Endothelial cell of hepatic sinusoid (primary cell): ENCODE data around the gene NKPD1.

ENCODE experiments used
- in situ Hi-C: cut with HindIII; loops from 2 replicates; pipeline ENCODE4 v1.10.0; 2017; ENCODE audit warnings: low sequenced_read_pairs

The NKPD1 gene

DNA sequence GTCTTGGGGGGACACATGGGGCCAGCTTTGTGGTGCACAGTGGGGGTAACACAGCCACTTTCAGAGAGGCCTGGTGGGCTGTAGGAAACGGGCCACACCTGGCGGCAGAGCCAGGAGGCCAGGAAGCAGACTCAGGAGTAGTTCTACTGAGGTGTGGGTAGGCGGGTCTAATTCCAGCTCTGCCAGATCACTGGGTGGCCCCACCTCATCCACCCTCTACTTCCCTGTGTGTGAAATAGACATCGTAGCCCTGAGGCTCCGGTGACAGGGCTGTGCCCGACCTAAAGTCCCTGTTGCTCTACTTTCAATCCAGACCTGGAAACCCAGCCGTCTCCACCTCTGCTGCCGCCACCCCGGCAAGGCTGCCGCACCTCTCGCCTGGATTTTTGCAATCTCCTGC, 4.0 kb downstream of the NKPD1 start:
- in situ Hi-C loops: no loop called here

DNA sequence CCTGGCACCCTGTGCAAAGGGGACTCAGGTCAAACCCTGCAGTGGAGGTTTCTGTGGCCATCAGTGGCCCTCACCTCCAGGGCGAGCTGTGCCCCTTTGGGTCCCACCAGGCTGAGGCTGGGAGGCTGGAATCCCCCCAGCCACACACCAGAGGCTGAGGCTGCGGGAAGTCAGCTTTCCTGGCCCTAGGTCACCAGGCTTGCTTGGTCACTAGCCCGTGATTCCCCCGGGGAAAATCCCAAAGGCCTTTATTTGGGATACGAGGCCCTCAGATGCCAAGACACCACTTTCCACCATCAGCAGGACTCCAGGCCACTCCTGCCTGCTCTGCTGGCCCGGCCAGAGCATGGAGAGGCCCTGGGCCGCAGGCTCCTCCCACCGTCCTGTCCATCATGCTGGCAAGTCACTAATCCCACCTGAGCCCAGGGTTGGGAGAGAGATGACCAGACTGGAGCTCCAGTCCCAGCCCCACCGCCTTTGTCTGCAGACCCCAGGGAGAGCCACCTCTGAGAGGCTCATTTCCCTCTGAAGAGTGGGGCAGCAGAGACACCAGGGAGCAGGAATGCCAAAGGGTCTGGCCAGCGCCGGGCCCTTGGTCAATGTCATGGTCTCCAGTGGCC, 4.7 kb downstream of the NKPD1 start:
- in situ Hi-C loops: no loop called here

DNA sequence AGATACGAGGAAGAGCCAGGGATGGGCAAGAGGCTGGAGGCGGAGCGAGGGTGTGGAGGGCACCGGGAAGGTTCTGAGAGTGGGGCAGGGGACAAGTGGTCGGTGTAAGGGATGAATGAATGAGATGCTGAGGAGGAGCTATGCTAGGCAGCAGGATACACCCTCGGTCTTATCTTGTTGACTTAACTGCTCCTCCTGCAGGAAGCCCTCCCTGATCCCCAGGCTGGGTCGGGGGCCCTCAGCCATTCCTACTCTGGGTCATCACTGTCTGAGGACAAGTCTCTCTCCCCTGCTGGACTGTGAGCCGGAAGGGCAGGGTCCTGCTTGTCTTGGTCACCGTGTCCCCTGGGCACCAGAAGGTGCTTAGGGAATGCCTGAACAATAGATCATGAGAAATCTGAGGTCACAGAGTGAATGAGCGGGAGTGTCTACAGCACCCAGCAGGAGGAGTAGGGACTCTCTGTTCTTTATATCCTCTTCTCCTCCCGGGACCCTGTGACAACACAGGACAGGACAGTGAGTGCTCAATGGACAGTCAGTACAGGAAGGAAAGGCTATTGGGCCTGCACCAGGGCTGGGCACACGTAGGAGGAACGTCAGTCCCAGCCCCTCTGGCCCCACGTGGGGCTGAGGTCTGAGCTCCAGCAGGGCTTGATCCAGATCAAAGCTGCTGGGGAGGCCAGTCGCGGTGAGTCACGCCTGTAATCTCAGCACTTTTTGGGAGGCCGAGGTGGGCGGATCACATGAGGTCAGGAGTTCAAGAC, 6.5 kb downstream of the NKPD1 start:
- in situ Hi-C loops: no loop called here

DNA sequence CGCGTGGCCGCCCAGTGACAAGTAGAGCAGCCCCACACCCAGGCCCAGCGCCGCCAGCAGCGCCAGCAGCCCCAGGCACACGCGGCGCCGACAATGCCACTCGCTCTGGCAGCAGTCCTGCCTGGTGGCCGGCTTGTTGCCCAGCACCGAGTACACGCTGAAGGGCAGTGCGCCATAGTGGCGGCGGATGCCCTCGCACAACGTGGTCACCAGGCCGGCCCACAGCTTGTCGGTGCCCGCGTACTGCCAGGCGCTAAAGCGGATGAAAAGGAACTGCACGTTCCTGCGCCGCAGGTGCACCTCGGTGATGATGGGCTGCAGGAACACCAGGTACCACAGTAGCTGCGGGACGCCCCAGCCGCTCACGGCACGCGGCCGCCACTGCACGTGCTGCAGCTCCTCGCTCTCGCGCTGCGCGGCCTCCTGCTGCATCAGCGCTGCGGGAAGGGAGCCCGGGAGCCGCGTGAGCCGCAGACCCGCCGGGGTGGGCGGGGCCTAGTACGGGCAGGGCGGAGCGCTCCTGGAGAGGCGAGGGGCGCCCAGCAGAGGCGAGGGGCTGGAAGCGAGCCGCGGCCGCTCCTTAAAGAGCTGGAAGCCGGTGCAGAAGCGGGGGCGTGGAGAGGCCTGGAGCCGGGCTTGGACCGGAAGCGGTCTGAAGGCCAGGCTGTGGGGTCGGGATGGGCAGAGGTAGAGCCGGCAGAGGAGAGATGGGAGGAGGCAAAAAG, 7.3 kb downstream of the NKPD1 start:
- in situ Hi-C loops: no loop called here

DNA sequence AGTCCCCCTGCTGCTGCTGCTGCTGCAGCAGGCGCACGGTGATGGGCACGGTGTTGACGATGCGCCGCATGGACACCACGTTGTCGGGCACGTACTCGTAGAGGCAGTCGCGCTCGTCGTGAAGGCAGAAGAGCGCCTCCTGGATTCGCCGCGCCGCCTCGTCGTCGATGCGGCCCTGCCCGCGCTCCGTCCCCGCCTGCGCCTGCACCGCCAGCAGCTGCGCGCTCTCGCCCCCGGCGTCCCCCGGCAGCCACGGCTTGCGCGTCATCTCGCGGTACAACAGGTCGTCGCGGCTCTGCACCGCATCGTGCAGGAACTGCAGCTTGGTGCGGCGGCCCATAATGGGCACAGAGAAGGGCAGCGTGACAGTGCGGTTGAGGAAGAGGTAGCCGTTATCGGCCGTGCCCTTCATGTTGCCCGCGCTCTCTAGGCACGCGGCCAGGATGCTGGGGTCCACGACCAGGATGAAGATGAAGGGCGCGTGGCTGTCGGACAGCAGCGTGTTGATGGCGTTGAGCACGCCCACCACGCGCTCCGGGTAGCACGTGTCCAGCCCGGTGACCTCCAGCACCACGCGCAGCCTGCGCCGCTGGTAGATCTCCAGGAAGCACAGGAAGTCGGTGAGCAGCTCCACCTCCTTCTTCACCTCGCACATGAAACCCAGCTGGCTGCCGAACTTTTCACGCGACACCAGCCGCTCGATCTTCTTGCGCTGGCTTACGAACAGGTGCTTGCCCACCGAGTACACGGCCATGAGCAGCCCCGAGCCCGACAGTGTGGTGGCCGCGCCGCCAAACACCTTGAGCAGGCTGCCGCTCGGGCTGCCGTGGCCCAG, 8.1 kb downstream of the NKPD1 start:
- in situ Hi-C loops: no loop called here

DNA sequence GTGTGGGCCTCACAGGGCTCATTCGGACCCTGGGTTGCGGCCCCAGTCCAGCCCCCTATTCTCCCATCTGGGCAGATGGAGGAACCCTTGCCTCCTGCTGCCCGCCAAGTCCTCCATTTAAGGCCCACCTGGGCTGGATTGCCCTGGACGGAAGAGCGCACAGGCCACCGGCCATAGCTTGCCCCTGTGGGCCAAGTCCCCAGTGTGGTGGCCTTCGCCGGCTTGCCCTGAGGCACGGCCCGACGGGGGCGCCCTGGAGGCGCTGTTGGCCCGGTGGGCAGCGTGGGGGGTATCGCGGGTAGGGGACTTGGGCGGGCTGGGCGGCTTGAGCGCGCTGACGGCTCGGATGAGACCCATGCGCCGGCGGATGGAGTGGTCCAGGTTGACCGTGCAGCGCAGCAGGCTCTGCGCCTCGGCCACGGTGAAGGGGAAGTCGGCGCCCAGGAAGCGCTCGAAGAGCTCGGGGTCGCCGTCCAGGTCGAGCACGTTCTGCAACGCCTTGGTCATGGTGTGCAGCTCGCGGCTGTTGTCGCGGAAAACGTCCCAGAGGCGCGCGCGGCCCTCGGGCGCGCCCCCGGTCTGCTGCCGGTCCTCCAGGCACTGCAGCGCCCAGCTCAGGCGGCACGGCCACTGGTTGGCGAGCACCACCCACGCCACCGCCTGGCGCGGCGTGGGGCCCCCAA, 8.8 kb downstream of the NKPD1 start:
- in situ Hi-C loops: no loop called here

DNA sequence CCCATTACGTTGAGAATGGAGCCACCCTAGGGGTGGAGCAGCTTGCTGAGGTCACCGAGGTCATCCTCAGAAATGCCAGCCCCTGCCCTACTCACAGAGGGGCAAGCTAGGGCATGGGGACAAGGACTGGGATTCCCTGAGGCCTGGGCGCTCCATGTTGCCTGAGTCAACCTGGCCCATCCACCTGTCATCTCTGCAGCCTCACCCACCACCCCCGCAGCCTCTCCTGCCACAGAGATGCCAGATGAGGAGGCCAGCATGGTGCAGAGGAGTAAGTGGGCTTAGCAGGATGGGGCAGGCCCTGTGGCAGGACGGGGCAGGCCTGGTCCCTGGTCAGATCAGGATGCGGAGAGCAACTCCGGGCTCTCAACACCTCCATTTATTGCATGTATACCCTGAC, 9.5 kb downstream of the NKPD1 start:
- in situ Hi-C loops: no loop called here

DNA sequence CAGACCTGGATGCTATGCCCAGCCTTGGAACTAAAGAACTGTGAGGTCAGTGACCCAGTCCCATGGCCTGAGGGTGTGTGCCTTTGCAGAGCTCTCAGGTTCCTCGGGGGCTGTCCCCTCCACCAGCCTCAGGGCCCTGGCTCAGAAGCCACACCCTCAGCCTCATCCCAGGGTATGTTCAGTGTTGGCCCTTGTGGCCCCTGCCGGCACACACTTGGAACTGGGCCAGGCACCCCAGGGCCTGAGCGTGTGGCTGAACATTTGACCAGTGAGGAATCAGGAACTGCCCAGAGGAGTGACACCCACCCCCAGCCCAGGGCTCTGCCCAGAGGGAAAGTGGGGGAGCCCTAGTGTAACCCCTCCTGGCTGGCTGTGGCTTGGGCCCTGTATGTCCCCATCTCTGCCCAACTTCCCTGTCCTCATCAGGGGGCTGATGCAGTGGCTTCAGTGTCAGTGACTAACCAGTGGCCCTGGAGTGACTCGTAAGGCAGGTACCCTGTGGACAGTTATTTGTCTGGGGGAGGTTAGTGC, 10.0 kb downstream of the NKPD1 start:
- in situ Hi-C loops: no loop called here

DNA sequence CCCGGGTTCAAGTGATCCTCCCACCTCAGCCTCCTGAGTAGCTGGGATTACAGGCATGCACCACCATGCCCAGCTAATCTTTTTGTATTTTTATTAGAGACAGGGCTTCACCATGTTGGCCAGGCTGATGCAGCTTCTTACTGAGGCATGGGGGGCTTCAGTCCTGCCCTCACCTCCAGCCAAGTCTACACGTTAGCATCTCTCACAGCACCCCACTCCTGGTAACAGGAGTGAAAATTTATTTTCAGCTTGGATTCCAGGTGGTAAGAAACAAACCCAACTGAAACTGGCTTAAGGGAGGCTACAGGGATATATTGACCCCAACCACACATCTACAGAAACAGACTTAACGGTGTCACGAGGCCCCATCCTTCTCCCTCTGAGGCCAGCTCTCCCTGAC, 10.6 kb downstream of the NKPD1 start:
- in situ Hi-C loops: no loop called here

DNA sequence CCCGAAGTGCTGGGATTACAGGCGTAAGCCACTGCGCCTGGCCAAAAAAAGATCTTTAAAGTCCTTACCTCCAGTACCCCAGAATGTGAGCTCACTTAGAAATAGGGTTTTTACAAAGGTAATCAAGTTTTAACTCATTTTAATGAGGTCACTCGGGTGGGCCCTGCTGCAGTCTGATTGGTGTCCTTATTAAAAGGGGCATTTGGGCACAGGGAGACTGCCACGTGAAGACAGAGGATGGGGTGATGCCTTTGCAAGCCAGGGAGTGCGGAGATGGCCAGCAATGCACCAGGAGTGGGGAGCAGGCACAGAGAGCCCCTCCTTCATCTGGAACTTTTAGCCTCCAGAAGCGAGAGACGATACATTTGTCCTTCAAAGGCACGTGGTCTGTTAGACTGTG, 11.7 kb downstream of the NKPD1 start:
- in situ Hi-C loops: loop anchor here (25.0 kb wide), 1 partner anchor 112 kb away; the partner anchor contains the start of gene CLASRP

DNA sequence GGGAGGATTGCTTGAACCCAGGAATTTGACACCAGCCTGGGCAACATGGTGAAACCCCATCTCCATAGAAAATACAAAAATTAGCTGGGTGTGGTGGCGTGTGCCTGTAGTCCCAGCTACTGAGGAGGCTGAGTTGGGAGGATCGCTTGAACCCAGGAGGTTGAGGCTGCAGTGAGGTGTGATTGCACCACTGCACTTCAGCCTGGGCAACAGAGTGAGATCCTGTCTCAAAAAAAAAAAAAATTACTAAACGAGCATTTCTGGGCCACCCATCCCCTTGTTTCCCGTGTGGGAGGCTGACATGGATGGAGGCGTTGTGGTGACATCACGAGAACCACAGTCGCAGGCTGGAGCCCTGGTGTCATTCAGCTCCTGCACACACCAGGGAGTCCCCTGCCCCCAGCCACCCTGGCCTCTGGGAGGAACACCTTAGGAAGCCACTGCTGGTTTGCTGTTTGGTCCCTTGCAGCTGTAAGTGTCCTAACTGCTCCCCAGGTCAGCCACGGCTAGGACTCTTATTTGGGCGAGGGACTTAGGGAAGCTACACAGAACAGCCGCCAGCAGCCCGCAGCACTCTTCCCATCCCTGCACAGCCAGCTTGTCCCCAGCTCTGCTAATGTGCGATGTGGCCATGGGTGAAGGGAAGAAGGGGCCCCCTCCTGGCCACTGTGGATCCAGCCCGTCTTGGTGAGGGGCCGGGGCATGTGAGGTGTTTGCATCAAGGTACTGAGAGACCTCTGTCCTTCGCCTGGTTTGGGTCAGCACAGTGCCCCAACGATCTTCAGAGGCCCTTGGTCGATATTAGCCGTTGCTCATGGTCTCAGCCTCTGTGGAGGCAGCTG, 12.7 kb downstream of the NKPD1 start:
- in situ Hi-C loops: loop anchor here (25.0 kb wide), 1 partner anchor 111 kb away; the partner anchor contains the start of gene CLASRP

DNA sequence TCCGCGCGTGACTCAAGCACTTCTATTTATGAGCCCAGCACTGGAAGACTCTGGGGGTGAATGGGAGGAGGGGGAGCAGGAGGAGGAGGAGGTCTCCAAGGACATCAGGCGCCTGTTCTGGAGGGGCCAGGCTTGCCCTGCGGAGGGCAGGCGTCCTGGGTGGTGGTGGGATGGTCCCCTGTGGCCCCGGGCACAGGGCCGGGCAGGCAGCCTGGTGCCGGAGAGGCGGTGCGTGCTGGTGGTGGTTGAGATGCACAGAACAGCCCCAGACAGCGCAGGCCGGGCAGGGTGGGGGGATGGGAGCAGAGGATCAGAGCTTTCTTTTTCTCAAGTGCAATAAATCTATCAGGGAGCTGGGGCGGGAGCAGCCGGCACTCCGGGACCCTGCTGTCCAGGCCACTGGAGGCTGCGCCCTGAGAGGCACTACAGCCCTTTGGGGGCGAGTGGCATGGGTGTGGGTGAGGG, 14.0 kb downstream of the NKPD1 start:
- in situ Hi-C loops: loop anchor here (25.0 kb wide), 1 partner anchor 109 kb away; the partner anchor contains the start of gene CLASRP

DNA sequence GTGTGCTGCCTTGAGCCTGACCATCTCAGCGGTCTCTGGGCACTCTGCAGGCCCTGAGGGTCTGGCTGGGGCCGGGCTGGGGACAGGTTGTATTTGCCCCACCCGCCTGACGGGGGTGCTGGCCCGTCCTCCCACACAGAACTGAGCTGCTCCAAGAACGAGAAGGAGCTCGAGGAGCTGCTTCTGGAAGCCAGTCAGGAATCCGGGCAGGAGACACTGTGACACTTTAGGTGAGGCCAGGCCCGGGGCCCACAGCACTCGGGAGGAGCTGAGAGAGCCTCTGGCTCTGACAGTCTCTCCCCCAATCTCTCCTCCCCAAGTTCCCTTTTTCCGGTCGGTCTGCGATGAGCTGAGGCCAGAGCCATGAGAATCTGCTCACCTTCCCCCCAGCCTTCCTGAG, 14.5 kb downstream of the NKPD1 start:
- in situ Hi-C loops: loop anchor here (25.0 kb wide), 1 partner anchor 109 kb away; the partner anchor contains the start of gene CLASRP

DNA sequence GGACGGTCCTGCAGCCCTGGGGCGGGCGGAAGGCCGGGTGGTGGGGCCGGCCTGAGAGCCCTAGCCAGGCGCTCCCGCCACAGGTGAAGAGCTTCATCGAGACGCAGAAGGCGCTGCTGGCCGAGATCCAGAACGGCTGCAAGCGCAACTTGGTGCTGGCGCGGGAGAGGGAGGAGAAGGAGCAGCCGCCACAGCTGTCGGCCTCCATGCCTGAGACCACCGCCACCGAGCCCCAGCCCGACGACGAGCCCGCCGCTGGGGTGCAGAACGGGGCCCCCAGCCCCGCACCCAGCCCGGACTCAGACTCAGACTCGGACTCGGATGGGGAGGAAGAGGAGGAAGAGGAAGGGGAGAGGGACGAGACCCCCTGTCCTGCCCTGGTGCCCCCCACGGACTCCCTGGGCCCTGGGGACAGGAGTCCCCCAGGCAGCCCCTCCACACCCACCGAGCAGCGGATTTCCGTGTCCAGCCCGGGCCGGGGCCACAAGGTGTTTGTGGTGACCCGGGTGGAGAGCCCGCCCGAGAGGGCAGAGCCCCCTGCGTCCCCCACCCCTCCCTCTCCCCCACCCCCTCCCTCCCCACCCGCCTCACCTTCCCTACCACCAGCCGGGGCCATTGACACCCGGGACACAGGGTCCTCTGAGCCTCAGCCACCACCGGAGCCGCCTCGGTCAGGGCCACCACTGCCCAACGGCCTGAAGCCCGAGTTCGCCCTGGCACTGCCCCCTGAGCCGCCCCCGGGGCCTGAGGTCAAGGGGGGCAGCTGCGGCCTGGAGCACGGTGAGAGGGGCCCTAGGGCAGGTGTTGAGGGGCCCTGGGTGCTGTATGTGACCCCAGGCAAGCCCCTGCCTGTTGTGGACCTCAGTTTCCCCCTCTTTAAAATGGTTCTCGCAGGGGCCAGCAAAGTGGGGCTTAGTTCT, 15.3 kb downstream of the NKPD1 start:
- in situ Hi-C loops: loop anchor here (25.0 kb wide), 1 partner anchor 108 kb away; the partner anchor contains the start of gene CLASRP

DNA sequence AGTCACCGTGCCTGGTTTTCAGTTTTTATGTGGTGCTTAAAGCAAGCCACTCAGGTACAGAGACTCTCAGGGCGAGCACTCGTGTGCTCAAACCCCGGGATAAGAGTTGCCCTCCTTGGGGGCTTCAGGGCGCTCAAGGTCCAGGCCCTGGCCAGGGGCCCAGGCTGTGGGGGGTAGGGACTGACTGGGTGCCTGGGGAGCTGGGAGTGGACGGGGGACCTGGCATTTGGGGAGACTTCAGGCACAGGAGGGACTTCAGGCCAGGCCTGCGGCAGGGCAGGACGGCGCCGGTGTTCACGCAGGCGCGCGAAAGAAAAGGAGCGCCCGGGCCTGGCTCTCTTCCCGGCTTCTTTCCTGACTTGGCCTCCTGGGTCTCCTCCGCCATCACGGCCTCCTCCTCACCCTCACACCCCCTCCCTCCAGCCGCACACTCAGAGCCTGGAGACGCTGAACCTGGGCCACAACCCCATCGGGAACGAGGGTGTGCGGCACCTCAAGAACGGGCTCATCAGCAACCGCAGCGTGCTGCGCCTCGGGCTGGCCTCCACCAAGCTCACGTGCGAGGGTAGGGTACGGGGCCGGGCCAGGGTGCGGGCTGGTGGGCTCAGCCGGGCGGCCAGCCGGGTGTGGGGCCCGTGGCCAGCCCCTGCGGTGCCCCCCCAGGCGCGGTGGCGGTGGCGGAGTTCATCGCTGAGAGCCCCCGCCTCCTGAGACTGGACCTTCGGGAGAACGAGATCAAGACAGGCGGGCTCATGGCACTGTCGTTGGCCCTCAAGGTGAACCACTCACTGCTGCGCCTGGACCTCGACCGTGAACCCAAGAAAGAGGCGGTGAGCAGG, 16.1 kb downstream of the NKPD1 start:
- in situ Hi-C loops: loop anchor here (25.0 kb wide), 1 partner anchor 107 kb away; the partner anchor contains the start of gene CLASRP

DNA sequence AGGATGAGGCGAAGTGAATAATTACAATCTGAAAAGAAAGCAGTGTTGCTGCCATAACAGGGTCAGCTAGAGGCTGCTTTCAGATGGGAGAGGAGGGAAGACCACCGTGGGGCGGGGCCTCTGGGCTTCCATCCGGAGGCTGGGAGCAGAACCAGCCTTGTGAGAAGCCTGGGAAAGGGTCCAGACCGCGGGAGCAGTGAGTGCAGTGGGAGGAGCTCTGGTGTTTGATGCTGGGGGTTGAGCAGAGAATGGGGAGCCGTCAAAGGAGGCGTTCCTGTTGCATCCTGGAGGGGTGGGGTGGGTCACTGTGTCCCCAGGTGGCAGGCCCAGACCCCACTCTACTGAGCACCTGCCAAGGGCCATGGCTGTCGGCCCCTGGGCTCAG, 18.1 kb downstream of the NKPD1 start:
- in situ Hi-C loops: loop anchor here (25.0 kb wide), 1 partner anchor 105 kb away; the partner anchor contains the start of gene CLASRP
